ENCODE data around the gene CAVIN3. TPM values are rescaled to one million over a fixed set of nuclear protein-coding genes. Genes with fewer than 3 reads are reported as not detected.
"Not testable (repeated sequence)": the region's sequence is repeated elsewhere in the genome, so short reads cannot be mapped to it uniquely, and the experiment has no call there.

CAVIN3 gene
- total RNA-seq, 8 experiments from 2014 or later = 0.16 to 20.7 (median 0.84) TPM

GRCh38 chr11:6301096-6301495, 19.2 kb downstream of the CAVIN3 start:
- WGBS, 10 experiments = 73 to 100% (median 84%) methylated on average over 1 to 2 of the region's 2 CpGs; no CpG with 5 or more reads in 2 of the 10 experiments
- in situ Hi-C loops (cut with MboI; ENCODE audit: low pct_unique_long_range_greater_than_20kb in 2 of 9, low sequenced_read_pairs in 9 of 9, unreplicated experiment in 9 of 9) = loop anchor here in 2 of 9 experiments (25.0 kb wide), 2 partner anchors 264 to 289 kb away; partner anchors contain the start of genes OR56A1 (in 1 of the 2) and OR56A4 (in 1 of the 2)
- no peak overlapping the region for H3K27ac ChIP-seq
- no peak overlapping the region for H3K4me3 ChIP-seq
- H3K4me1 ChIP-seq (replicated peaks in 1 of 2) = peaks cover 6 to 9% of the 10 kb centered on the region in 2 donors
- ATAC-seq (replicated peaks in 6 of 8) = no peak

DNA sequence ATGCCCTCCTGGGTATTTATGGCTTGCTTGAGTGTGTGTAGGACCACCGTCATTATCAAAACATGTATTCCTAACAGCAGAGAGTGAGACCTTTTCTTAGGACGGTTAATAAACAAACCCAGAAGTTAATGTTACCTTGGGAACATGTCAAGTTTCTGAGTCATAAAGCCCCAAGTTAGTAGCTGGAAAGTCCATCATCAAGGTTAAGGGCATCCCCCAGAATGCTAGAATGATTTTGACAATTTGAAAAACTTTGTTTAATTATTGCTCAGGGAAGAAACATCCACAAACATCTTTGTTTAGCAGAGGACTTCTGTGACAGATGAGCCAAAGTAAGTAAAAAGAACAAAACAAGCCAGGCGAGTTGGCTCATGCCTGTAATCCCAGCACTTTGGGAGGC, 20.0 kb downstream of the CAVIN3 start:
- in situ Hi-C loops (cut with MboI; ENCODE audit: low pct_unique_long_range_greater_than_20kb in 2 of 9, low sequenced_read_pairs in 9 of 9, unreplicated experiment in 9 of 9) = loop anchor here in 2 of 9 experiments (25.0 kb wide), 2 partner anchors 263 to 288 kb away; partner anchors contain the start of genes OR56A1 (in 1 of the 2) and OR56A4 (in 1 of the 2)
- Histone ChIP-seq H3K4me1 (replicated peaks in 1 of 2) (peaks cover 6 to 9% of the 10 kb centered on the region in 2 donors), H3K27ac (no peak overlapping the region), H3K4me3 (no peak overlapping the region)
- ATAC-seq (replicated peaks in 6 of 8) = no peak
- 8 to 100% (median 57%) methylated on average over 1 to 3 of the region's 3 CpGs; no CpG with 5 or more reads in 1 of the 10 experiments for WGBS, 10 experiments

GRCh38 chr11:6298605-6299004, 21.7 kb downstream of the CAVIN3 start:
- 52 to 100% (median 88%) methylated on average over 1 to 3 of the region's 4 CpGs; no CpG with 5 or more reads in 5 of the 10 experiments for WGBS, 10 experiments
- peak in 4 of 8 experiments; percentile 47 to 94 (median 72) for ATAC-seq (replicated peaks in 6 of 8)
- Histone ChIP-seq H3K4me1 (replicated peaks in 1 of 2) (peaks cover 3 to 5% of the 10 kb centered on the region in 2 donors), H3K27ac (no peak overlapping the region), H3K4me3 (no peak overlapping the region)
- in situ Hi-C loops (cut with MboI; ENCODE audit: low pct_unique_long_range_greater_than_20kb in 2 of 9, low sequenced_read_pairs in 9 of 9, unreplicated experiment in 9 of 9) = no loop called here

DNA sequence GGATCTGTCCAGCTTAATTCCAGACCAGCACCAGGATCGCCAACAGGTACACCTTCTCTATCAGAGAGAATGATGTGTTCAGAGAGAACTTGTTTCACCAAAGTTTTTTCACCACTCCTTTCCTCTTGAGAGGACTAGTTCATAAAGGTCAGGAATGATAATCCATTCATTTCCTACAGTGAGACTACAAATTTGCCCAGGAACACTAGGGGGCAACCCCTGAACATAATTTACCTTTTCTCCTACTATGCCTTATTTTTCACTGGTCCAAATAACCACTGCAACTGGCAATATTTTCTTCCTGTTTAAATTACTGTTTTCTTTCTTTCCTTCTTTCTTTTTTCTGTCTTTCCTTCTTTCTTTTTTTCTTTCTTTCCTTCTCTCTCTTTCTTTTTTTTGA, 22.5 kb downstream of the CAVIN3 start:
- no peaks in the 10 kb centered on the region for H3K4me1 ChIP-seq (replicated peaks in 1 of 2)
- no peak overlapping the region for H3K27ac ChIP-seq
- in situ Hi-C loops (cut with MboI; ENCODE audit: low pct_unique_long_range_greater_than_20kb in 2 of 9, low sequenced_read_pairs in 9 of 9, unreplicated experiment in 9 of 9) = no loop called here
- ATAC-seq (replicated peaks in 6 of 8) = peak in 3 of 8 experiments; percentile 27 to 59 (median 31)
- no peak overlapping the region for H3K4me3 ChIP-seq
- WGBS, 10 experiments = 60 to 100% (median 100%) methylated on average over 1 of the region's 1 CpG; no CpG with 5 or more reads in 5 of the 10 experiments

GRCh38 chr11:6285019-6285418, 35.3 kb downstream of the CAVIN3 start:
- H3K4me1 ChIP-seq (replicated peaks in 1 of 2) = no peaks in the 10 kb centered on the region
- 60 to 96% (median 80%) methylated on average over 1 to 4 of the region's 4 CpGs; no CpG with 5 or more reads in 5 of the 10 experiments for WGBS, 10 experiments

DNA sequence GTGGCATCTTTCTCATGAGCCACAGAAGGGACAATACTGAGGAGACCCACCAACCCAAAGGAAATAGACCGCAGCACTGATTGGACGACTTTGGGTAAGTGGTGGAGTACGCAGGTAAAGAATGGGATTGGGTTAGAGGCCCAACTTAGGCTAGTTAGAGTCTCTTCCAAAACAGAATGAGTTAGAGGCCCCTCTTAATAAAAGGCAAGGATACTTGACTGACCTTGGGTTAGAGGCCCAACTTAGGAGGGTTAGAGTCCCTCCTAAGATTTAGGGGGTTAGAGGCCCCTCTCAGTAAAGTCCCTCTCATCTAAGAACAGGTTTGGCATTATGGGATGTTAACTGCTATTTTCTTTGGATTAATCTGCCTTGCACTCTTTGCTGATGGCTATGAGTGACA, 36.1 kb downstream of the CAVIN3 start:
- ATAC-seq (replicated peaks in 6 of 8) = no peak
- in situ Hi-C loops (cut with MboI; ENCODE audit: low pct_unique_long_range_greater_than_20kb in 2 of 9, low sequenced_read_pairs in 9 of 9, unreplicated experiment in 9 of 9) = no loop called here
- H3K27ac ChIP-seq = no peak overlapping the region
- H3K4me1 ChIP-seq (replicated peaks in 1 of 2) = no peaks in the 10 kb centered on the region
- 47 to 100% (median 61%) methylated on average over 1 to 3 of the region's 3 CpGs; no CpG with 5 or more reads in 5 of the 10 experiments for WGBS, 10 experiments
- H3K4me3 ChIP-seq = no peak overlapping the region

More at GRCh38 chr11:6285019-6285418, 35.3 kb downstream of the CAVIN3 start:
- no peak for ATAC-seq (replicated peaks in 6 of 8)
- in situ Hi-C loops (cut with MboI; ENCODE audit: low pct_unique_long_range_greater_than_20kb in 2 of 9, low sequenced_read_pairs in 9 of 9, unreplicated experiment in 9 of 9) = no loop called here
- Histone ChIP-seq H3K27ac (no peak overlapping the region), H3K4me3 (no peak overlapping the region)

GRCh38 chr11:6283453-6284023, 36.8 kb downstream of the CAVIN3 start:
- in situ Hi-C loops (cut with MboI; ENCODE audit: low pct_unique_long_range_greater_than_20kb in 2 of 9, low sequenced_read_pairs in 9 of 9, unreplicated experiment in 9 of 9) = no loop called here
- no peak for ATAC-seq (replicated peaks in 6 of 8)
- no peak overlapping the region for H3K27ac ChIP-seq
- WGBS, 10 experiments = 33 to 100% (median 83%) methylated on average over 1 to 4 of the region's 4 CpGs; no CpG with 5 or more reads in 2 of the 10 experiments
- H3K4me3 ChIP-seq = no peak overlapping the region
- H3K4me1 ChIP-seq (replicated peaks in 1 of 2) = no peaks in the 10 kb centered on the region

DNA sequence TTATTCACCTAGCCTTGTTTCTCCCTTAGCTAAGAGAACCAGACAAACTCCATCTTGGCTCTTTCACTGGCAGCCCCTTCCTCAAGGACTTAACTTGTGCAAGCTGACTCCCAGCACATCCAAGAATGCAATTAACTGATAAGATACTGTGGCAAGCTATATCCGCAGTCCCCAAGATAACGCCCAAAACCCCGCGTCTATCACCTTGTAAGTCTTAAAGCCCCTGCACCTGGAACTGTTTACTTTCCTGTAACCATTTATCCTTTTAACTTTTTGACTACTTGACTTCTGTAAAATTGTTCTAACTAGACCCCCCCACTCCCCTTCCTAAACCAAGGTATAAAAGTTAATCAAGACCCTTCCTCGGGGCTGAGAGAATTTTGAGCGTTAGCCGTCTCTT, 39.5 kb downstream of the CAVIN3 start:
- H3K27ac ChIP-seq; H3K4me3 ChIP-seq; ATAC-seq (replicated peaks in 6 of 8); H3K4me1 ChIP-seq (replicated peaks in 1 of 2); in situ Hi-C loops (cut with MboI; ENCODE audit: low pct_unique_long_range_greater_than_20kb in 2 of 9, low sequenced_read_pairs in 9 of 9, unreplicated experiment in 9 of 9): not testable (repeated sequence)
- 0 to 100% (median 80%) methylated on average over 1 to 7 of the region's 7 CpGs; no CpG with 5 or more reads in 3 of the 10 experiments for WGBS, 10 experiments

DNA sequence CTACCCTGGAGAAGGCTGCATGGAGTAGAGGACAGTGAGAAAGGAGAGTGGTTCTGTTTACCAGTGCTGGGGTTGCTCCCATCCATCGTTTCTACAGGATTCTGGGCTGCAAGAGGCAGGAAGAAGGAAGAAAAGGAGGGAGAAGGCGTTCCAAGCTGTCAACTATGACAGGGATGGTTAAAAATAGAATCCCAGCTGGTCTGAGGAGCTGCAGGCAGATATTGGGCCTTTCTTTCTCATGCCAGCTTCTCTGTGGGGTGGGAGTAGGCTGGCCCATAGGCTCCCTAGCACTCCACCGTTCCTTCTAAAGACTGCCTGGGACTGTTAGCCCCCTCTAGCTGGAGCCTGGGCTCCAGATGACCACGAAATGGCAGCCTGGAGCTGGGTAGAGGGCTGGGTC, 47.1 kb downstream of the CAVIN3 start:
- no peak overlapping the region for H3K27ac ChIP-seq
- H3K4me1 ChIP-seq (replicated peaks in 1 of 2) = peaks cover 0 to 3% of the 10 kb centered on the region in 2 donors
- ATAC-seq (replicated peaks in 6 of 8) = peak in 3 of 8 experiments; percentile 21 to 79 (median 76)
- no peak overlapping the region for H3K4me3 ChIP-seq
- 0 to 82% (median 37%) methylated on average over 1 to 3 of the region's 4 CpGs; no CpG with 5 or more reads in 2 of the 10 experiments for WGBS, 10 experiments
- in situ Hi-C loops (cut with MboI; ENCODE audit: low pct_unique_long_range_greater_than_20kb in 2 of 9, low sequenced_read_pairs in 9 of 9, unreplicated experiment in 9 of 9) = loop anchor here in 1 of 9 experiments (25.0 kb wide), 1 partner anchor 89 kb away; no protein-coding TSS in a partner anchor

- WGBS, 10 experiments = 20 to 92% (median 61%) methylated on average over 1 to 2 of the region's 3 CpGs; no CpG with 5 or more reads in 6 of the 10 experiments
- in situ Hi-C loops (cut with MboI; ENCODE audit: low pct_unique_long_range_greater_than_20kb in 2 of 9, low sequenced_read_pairs in 9 of 9, unreplicated experiment in 9 of 9) = loop anchor here in 1 of 9 experiments (25.0 kb wide), 1 partner anchor 91 kb away; no protein-coding TSS in a partner anchor
Measured at GRCh38 chr11:6271598-6271997, 48.7 kb downstream of the CAVIN3 start.

DNA sequence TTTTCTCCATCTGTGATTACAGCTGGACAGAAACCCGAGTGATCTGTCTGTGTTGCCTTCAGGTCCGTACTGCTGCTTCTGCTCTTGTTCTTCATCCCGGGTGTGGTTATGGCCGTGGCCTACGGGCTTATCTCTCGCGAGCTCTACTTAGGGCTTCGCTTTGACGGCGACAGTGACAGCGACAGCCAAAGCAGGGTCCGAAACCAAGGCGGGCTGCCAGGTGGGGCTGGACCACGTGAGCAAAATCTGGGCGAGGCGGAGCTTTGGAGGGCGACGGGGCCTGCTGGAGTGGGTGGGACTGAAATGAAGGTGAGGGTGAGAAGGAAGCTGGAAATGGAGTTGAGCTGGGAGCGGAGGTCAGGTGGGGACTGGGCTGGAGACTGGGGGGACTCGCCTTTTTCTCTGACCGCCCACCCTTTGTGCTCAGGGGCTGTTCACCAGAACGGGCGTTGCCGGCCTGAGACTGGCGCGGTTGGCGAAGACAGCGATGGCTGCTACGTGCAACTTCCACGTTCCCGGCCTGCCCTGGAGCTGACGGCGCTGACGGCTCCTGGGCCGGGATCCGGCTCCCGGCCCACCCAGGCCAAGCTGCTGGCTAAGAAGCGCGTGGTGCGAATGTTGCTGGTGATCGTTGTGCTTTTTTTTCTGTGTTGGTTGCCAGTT, 49.6 kb downstream of the CAVIN3 start:
- in situ Hi-C loops (cut with MboI; ENCODE audit: low pct_unique_long_range_greater_than_20kb in 2 of 9, low sequenced_read_pairs in 9 of 9, unreplicated experiment in 9 of 9) = loop anchor here in 1 of 9 experiments (25.0 kb wide), 1 partner anchor 92 kb away; no protein-coding TSS in a partner anchor
- Histone ChIP-seq H3K4me1 (replicated peaks in 1 of 2) (peaks cover 0 to 3% of the 10 kb centered on the region in 2 donors), H3K27ac (no peak overlapping the region), H3K4me3 (no peak overlapping the region)
- ATAC-seq (replicated peaks in 6 of 8) = no peak
- WGBS, 10 experiments = 72 to 100% (median 95%) methylated on average over 1 to 23 of the region's 41 CpGs; no CpG with 5 or more reads in 3 of the 10 experiments

More at GRCh38 chr11:6271598-6271997, 48.7 kb downstream of the CAVIN3 start:
- H3K4me3 ChIP-seq = no peak overlapping the region
- peaks cover 0 to 3% of the 10 kb centered on the region in 2 donors for H3K4me1 ChIP-seq (replicated peaks in 1 of 2)
- no peak for ATAC-seq (replicated peaks in 6 of 8)
- no peak overlapping the region for H3K27ac ChIP-seq

DNA sequence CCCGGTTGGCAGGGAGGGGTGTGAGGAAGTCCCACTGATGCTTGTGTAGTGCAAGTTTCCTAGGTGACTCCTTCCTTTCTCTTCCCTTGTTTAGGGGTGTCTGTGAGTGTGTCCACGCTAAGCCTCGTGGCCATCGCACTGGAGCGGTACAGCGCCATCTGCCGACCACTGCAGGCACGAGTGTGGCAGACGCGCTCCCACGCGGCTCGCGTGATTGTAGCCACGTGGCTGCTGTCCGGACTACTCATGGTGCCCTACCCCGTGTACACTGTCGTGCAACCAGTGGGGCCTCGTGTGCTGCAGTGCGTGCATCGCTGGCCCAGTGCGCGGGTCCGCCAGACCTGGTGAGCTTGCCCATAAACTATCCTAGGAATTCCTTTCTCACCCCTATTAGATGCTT, 50.3 kb downstream of the CAVIN3 start:
- Histone ChIP-seq H3K4me1 (replicated peaks in 1 of 2) (peaks cover 0 to 3% of the 10 kb centered on the region in 2 donors), H3K27ac (no peak overlapping the region), H3K4me3 (no peak overlapping the region)
- peak in 1 of 8 experiments; percentile 26 for ATAC-seq (replicated peaks in 6 of 8)
- in situ Hi-C loops (cut with MboI; ENCODE audit: low pct_unique_long_range_greater_than_20kb in 2 of 9, low sequenced_read_pairs in 9 of 9, unreplicated experiment in 9 of 9) = loop anchor here in 1 of 9 experiments (25.0 kb wide), 1 partner anchor 92 kb away; no protein-coding TSS in a partner anchor
- WGBS, 10 experiments = 58 to 100% (median 93%) methylated on average over 1 to 13 of the region's 24 CpGs; no CpG with 5 or more reads in 5 of the 10 experiments

Data from motor neuron (in vitro differentiated cells).